H4 (cell line): ENCODE results near the gene HLA-DQA2. TPM values are rescaled to one million over a fixed set of nuclear protein-coding genes. Genes with fewer than 3 reads are reported as not detected.
A peak's percentile ranks its signal among the peaks of the same experiment; 100 is the strongest.
"Not testable (repeated sequence)": the region's sequence is repeated elsewhere in the genome, so short reads cannot be mapped to it uniquely, and the experiment has no call there.

Experiments used
- DNase-seq: peaks from one replicate; pipeline ENCODE4 v3.0.0-alpha.2; 2015; ENCODE audit warnings: low spot score
- total RNA-seq: library from RNA; depleted of rRNA; stranded (reverse); fragments of >200 nt; shearing (Covaris generic); gene quantifications from 2 replicates; pipeline ENCODE4 v1.2.3, GENCODE V29; 2014; rRNA removed

The HLA-DQA2 gene
- not detected in 2 replicates for total RNA-seq

DNA sequence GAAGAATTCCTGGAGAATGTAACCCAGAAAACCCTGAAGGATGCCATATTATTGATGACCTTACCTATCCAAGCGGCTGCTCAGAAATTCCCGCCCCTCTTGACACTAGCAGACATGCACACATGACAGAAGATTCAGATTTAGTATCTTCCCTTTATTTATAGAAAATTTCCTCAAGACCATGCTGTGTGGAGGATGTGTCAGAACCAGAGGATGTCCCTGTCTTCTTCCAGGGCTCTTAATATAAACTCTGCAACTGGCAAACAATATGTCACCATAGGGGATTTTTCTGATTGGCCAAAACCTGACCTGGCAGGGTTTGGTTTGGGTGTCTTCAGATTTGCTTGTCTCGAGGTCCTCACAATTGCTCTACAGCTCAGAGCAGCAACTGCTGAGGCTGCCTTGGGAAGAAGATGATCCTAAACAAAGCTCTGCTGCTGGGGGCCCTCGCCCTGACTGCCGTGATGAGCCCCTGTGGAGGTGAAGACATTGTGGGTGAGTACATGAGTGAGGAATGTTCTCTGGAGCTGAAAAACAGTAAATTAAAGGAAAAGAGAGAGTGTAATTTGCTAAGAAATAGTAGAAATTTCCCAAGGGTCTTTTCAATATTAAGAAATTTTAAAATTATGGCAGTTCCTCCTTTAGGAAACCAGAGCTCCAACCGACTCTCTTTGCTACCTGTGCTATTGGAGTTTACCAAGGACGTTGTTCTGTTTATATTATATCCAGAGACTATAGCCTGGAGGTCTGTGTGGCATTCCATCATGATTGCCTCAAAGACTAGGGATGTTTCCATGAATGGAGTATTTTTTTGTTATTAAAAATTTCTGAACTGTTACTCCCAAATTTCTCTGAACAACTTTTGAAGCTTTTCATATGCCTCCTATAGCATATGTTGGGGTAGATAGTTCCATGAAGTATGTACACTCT is at the start of gene HLA-DQA2:
Gene HLA-DQA2, plus strand, starts transcription at position 361 of the 930 bp plus-strand sequence. Its CDS starts 53 bp downstream, at position 414.
- no peak for DNase-seq

DNA sequence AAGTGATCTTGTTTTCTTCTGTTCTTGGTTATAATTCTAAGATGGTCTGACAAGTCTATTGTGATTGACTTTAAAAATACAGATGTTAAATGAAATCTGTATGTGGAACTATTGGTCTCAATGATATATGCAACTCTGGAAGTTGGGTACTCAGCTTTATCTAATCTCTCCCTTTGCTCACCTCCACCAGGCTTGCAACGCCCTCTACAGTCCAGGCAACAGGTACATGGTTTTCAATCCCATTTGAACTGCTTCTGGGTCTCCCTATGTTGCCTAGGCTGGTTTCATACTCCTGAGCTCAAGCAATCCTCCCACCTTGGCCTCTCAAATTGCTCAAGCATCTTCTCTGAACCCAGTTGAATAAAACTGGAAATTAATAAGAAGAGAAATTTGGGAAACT is 49.2 kb upstream of the HLA-DQA2 start:
- DNase-seq: peak; percentile 30

DNA sequence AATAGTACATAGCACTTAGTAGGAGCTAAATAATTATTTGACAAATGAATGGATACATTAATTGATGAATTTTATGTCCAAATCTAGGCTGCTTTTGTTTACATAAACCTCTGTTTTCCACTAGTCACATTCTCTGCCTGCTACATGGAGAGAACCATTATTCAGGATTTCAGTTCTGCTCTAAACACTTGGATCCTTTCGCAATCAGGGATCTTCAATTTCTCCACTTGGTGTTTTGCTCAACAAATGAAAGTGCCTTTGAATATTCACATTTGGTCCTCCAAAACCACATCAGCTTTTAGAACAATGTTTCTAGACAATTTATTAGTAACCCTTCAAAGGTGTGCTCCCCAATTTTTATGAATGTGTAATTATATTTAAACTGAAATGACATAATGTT is 44.2 kb upstream of the HLA-DQA2 start:
- no peak for DNase-seq

DNA sequence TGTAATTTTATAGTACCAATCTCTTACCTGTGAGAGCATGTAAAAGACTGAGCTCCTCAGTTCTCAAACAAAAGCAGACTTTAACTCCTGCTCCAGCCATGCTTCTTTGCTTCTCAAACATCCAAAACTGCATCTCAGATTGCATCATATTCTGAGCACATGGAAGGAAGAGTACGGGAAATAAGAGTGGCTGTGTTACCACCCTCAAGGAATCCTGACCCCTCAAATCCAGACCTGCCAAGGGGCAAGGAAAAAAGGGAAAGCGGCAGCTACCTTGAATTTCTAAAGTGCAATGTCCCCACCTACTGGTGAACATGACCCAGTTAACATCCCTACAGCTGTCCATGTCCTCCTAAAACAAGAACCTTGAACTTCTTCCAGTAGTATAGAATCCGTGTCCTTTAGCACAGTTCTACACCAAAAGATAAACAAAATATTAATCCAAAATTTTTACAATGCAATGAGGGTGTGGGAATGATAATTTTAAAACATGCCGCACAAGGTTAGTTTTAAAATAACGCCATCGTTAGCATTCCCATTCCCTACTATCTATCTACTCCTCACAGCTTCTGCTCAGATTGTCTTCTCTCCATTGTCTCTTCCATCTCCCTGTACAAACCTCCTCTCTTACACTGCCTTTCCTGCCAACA is 40.7 kb upstream of the HLA-DQA2 start:
- peak; percentile 54 for DNase-seq

DNA sequence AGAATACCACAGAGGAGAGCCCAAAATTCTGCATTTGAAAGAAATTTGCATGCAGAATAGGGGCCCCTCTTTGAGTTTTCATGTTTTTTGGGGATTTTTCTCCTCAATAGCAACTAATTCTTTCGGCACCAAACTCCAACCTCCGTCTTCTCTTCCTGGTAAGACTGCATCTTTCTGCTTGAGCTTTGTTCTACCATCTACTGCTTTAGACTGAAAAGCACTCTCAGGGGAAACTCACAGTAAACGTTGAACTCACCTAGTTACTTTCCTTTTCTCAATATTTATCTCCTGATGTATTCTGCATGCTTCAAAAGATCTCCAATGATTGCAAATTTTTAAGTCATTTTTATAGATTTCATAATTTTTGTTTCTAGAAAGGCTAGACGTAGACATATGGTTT is 37.8 kb upstream of the HLA-DQA2 start:
- DNase-seq: no peak

DNA sequence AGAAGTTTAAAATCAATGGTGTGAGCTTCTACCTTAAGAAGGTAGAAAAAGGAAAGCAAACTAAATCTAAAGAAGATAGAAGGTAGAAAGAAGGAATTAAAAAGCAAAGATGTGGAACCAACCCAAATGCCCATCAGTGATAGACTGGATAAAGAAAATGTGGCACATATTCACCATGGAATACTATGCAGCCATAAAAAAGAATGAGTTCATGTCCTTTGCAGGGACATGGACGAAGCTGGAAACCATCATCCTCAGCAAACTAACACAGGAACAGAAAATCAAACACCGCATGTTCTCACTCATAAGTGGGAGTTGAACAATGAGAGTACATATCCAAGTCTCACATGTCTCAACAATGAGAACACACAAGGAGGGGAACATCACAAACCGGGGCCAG is 36.0 kb upstream of the HLA-DQA2 start:
- DNase-seq: not testable (repeated sequence)

DNA sequence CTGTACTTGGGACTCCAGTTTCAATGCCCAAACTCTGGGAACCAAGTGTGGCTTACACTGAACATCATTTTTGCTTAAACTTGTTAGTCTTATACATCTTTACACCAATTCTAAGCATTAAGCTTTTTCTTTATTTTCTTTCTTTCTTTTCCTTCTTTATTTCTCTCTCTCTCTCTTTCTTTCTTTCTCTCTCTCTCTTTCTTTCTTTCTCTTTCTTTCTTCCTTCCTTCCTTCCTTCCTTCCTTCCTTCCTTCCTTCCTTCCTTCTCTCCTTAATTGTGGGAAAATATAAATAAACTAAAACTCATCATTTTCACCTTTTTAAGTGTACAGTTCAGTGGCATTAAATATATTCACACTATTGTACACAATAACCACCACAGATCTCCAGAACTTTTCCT is 31.6 kb upstream of the HLA-DQA2 start:
- no peak for DNase-seq

DNA sequence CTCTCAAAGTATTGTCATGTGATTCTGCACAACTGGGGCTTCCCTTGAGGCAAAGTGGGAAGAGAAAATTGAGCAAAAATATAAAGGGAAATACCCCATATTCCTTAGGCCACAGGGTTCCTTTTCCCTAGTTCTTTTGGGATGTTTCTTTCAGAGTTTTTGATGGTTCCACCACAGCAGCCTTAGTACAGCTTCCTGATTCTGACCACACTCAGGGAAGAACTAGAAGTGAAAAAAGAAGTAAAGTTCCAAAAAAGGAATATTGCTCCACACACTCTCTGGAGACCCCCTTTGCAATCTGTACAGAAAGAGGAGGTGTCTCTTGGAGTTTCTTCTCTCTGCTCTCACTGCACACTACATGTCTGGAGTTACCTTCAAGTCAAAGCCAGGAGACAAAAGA is 27.9 kb upstream of the HLA-DQA2 start:
- no peak for DNase-seq

DNA sequence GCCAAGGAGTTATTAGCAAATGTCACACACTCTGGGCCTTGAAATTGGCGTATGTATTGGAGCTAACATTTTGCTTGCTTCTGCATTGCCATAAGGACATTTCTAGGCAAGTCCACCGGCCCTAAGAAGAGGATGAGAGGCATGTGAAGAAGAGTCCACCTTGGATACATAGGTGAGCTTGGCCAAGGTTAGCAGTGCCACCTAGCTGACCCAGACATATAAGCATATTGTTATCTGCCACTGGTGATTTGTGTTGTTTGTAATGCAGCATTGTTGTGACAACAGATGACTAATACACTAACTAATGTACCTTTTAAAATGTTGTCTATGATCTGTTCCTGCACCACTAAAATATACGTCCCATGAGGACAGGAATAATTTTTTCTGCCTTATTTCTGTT is 24.8 kb upstream of the HLA-DQA2 start:
- no peak for DNase-seq

DNA sequence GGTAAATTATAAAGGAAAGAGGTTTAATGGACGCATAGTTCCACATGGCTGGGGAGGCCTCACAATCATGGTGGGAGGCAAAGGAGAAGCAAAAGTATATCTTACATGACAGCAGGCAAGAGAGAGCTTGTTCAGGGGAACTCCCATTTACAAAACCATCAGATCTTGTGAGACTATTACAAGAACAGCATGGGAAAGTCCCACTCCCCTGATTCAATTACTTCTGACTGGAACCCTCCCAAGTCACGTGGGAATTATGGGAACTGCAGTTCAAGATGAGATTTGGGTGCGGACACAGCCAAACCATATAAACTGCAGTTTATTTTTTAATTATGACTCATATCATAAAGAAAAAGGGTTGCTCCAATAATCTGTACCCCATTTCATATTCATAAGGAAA is 22.3 kb upstream of the HLA-DQA2 start:
- DNase-seq: no peak

DNA sequence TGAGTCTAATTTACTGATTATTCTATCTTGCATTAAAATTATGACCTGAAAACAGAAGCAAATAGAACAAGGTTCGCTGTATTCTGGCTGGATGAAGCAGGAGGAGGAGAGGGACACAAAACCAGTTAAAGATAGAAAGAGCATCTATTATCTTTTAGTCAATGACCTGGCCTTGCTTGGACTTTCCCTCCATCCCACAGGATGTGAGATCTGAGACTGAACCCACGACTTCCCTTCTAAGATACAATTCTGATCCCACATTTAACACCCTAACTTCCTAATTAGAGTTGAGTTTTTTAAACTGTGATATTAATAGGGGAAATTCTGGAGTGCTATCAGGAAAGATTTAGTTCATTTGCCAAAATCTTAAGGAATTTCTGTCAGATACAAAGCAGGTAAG is 3.1 kb upstream of the HLA-DQA2 start:
- no peak for DNase-seq

DNA sequence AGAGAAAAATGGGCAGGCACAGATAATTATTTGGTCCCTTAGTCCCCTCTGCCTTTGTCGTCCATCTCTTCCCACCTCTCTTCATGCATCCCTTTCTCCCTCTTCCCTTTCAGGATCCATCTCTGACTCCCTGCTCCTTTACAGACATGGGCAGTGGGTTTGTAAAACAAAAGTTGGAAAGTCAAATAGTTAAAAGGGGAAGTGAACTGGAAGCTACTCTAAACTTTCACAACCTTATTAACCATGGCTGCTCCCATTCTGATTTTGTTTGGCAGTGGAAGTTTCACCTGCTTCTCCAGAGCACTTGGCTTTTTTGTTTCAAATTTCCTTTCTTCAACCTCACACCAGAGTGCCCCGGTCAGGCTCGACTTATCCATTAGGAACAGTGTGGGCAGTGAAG is 1.2 kb downstream of the HLA-DQA2 start:
- DNase-seq: no peak

DNA sequence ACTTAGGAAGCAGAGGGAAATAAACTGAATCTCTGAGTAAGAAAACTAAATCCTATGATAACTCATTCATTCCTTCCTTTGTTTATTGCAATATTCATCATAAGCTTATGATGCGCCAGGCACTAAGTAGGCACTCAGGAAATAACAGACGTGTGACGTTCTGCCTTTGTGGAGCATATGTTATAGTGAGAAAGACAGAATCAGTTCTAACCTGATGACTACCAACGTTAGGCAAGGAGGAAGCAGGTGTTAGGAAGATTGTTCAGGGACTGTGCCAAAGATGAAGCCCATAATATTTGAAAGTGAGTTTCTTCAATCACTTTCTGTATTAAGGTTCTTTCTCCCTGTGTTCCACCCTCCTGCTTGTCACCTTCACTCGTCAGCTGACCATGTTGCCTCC is 3.6 kb downstream of the HLA-DQA2 start:
- DNase-seq: no peak

DNA sequence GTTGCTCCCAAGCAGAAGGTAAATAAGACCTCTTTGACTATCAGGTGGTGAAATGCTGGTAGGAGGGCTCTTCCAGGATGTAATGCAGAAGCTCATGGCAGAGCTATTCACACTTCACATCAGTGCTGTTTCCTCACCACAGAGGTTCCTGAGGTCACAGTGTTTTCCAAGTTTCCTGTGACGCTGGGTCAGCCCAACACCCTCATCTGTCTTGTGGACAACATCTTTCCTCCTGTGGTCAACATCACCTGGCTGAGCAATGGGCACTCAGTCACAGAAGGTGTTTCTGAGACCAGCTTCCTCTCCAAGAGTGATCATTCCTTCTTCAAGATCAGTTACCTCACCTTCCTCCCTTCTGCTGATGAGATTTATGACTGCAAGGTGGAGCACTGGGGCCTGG is 4.5 kb downstream of the HLA-DQA2 start:
- not testable (repeated sequence) for DNase-seq

DNA sequence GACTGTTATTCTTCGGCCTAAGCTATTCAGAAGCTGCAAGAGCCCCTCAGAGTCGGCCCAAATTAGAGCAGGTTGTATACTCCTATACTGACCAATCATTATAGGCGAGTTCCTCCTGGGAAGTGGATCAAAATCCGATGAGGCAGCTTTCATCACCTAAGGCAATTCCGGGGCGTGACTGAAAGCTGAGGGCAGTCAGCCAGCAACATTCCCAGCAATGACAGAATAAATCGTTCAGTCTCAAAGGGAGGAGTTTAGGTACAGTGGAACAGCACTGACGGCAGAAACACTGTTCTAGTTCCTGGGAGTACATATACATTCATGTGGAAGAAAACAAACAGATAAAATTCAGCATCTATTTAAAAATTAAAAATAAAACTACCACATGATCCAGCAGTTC is 11.4 kb downstream of the HLA-DQA2 start:
- peak; percentile 67 for DNase-seq

DNA sequence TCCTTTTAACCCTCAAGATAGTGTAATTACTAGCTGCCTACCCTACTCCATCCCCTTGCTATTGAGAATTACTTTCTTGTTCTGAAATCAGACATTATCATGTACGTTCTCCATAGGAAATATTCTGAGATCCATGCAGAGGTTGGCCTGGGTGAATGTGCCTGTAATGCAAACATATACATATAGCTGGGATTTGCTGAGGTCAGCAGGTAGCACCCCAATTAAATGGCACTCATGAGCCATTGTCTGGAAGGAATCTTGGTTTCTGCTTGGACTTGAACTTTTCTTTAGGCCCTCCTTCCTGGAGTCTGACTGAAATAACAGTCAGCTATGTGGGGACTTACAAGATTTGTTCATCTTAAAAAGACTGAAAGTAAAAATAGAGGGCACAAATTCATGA is 18.5 kb downstream of the HLA-DQA2 start:
- DNase-seq: no peak

DNA sequence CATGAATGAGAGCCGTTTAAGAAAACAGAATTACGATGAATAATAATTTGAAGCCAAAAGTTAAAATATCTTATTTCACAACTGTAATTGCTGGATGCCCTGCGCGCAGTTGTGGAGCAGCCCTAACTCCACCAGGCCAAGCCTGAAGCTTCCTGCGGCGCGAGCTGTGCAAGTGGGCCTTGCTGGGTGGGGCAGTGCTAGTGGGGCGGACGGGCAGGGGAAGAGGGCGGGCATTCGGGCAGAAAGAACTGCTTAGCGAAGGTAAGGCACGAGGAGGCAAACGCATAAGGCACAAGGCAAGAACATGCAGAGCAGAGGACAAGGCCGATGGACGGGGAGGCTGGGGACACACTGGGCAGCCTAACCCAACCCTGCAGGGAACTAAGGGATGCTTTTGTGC is 19.9 kb downstream of the HLA-DQA2 start:
- DNase-seq: no peak

DNA sequence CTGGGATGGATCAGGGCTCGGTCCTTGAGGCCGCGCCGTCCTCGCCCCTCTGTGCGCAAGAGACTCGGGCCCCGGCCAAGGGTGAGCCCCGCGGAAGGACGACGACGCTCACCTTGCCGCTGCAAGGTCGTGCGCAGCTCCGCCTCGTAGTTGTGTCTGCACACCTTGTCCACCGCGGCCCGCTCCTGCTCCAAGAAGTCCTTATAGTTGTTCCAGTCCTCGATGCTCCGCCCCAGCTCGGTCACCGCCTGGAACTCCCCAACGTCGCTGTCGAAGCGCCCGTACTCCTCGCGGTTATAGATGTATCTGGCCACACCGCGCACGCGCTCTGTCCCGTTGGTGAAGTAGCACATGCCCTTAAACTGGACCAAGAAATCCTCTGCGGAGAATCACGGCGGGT is 20.4 kb downstream of the HLA-DQA2 start:
- no peak for DNase-seq

DNA sequence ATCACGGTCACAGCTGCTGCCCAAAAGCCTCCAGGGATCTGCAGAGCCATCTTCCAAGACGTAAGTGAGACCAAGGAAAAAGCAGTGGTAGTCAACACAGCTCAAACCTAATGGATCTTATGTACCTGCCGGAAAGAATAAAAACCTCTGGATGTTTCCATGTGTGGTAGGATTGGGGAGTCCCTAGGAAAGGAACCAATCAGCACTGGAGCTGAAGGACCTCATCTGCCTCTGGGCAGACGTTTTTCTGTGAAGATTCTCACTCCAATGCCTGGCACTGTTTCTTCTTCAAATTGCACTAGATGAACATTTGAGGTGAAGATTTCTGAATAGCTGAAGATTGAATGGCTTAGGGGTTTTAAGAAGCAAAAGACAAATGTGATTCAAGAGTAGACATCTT is 22.2 kb downstream of the HLA-DQA2 start, which contains the start of gene HLA-DQB2:
Gene HLA-DQB2, minus strand, starts transcription at position 112 of the 400 bp plus-strand sequence. Its CDS starts 62 bp downstream, at position 50.
- DNase-seq: no peak

DNA sequence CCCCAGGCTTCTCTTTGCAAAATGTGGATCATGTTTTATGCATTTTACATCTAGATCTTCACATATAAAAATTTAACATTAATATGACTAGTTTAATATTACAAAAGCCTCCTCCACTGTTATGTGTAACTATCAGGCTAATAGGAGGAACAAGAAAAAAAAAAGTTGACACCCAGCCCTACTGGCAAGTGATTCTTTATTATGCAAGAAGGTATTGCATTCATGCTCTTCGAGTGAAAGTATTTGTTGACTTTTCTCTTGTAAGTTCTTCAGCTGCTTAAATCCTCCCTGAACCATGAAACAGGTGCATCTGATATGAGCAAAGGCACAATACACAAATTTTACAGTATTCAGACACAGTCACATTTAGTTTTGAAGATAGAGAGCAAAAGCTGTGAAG is 22.9 kb downstream of the HLA-DQA2 start:
- no peak for DNase-seq

DNA sequence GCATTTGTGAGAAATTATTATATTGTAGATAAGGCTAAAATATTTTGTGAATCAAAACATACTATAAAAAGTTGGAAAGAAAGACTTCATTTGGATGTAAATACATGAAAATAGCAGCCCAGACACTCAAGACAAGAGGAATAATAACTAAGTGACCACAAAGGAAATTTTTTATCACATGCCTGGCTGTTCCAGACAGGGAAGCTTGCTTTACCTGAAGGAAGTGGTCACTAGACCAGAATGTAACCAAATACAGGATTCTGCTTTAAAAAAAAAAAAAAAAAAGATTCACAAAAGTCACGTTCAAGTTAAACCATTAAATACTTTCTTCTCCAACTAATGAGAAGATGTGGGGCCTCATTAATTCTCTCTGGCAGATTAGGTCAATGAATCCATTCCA is 31.5 kb downstream of the HLA-DQA2 start:
- peak; percentile 30 for DNase-seq

DNA sequence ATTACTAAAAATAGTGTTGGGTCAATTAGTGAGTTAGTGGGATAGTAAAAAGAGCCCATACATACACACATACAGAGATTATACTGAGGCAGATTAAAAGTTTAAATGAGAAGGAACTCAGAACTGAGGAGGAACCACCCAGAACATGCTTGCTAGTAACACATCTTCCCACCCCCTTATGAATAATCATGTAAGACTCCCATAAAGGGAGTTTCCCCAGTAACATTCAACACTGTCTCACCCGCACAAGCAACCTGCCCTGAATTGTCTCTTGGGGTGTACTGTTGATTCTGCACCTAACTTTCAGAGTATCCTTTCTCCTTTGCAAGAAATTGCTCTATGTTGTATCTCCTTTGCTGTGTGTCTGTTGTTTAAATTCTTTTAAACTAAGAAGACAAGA is 33.2 kb downstream of the HLA-DQA2 start:
- DNase-seq: no peak

DNA sequence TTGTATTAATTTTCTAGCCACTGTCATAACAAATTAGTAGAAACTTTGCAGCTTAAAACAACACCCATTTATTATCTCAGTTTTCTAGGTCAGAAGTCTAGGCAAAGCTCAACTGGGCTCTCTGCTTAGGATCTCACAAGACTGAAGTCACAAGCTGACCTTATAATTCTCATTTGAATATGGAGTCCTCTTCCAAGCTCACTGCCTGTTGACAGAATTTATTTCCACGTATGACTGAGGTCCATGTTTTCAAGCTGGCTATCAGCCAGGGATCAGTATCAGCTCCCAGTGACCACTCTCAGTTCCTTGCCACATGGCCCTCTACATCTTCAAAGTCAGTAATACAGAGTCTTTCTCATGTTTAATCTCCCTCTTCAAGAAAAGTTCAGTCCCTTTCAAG is 33.9 kb downstream of the HLA-DQA2 start:
- no peak for DNase-seq
